Measurements from ENCODE around the gene HSPA1B. TPM values are rescaled to one million over a fixed set of nuclear protein-coding genes. Genes with fewer than 3 reads are reported as not detected.
"Not testable (repeated sequence)": the region's sequence is repeated elsewhere in the genome, so short reads cannot be mapped to it uniquely, and the experiment has no call there.

HSPA1B gene
- total RNA-seq, 2 experiments from 2014 or later = 60.9 to 177 TPM

DNA sequence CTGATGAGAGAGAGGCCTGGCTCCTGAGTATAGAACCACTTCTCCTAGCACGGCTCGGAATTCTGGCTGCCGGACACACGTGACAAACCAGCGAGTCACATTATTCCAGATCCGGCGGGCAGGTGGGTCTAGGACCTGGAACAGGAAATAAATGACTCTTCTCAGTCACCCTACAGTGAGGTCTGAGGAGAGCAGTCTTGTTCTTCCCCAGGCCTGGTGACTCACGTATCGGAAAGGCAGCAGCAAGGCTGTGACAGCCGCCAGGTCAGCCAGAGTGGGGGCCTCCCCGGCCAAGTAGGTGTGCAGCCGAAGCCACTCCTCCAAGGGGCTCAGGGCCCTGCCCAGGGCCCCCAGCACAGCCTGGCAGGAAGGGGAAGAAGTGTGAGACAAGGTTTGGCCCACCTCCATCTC is 34.8 kb upstream of the HSPA1B start:
- CTCF ChIA-PET (ENCODE audit: unreplicated experiment) = no interaction called here
- Histone ChIP-seq H2AFZ (ENCODE audit: low read length) (no peak overlapping the region), H3K9me2 (ENCODE audit: insufficient read depth, low read length) (no peaks in the 10 kb centered on the region), H4K20me1 (ENCODE audit: insufficient read depth, low read length) (no peaks in the 10 kb centered on the region), H3K9me3 (ENCODE audit: low read length) (no peaks in the 10 kb centered on the region), H3K4me3 (ENCODE audit: low read depth, low read length, poor library complexity, severe bottlenecking) (no peak overlapping the region), H3K79me2 (ENCODE audit: insufficient read depth, low read depth, low read length) (peaks cover 40% of the 10 kb centered on the region), H3K27ac (ENCODE audit: low read depth, low read length, poor library complexity, severe bottlenecking) (no peak overlapping the region), H3K4me2 (ENCODE audit: low read length) (no peak overlapping the region), H3K36me3 (ENCODE audit: insufficient read depth, low read length) (peaks cover 60% of the 10 kb centered on the region), H3K4me1 (ENCODE audit: insufficient read depth, low read length, poor library complexity, severe bottlenecking) (peaks cover 68% of the 10 kb centered on the region)
- intact Hi-C loops (cut with micrococcal nuclease; ENCODE audit: unreplicated experiment) = loop anchor here (10.0 kb wide), 1 partner anchor 248 kb away; the partner anchor contains the start of genes ATP6V1G2, DDX39B and NFKBIL1
- TF ChIP-seq, protein P1, sequence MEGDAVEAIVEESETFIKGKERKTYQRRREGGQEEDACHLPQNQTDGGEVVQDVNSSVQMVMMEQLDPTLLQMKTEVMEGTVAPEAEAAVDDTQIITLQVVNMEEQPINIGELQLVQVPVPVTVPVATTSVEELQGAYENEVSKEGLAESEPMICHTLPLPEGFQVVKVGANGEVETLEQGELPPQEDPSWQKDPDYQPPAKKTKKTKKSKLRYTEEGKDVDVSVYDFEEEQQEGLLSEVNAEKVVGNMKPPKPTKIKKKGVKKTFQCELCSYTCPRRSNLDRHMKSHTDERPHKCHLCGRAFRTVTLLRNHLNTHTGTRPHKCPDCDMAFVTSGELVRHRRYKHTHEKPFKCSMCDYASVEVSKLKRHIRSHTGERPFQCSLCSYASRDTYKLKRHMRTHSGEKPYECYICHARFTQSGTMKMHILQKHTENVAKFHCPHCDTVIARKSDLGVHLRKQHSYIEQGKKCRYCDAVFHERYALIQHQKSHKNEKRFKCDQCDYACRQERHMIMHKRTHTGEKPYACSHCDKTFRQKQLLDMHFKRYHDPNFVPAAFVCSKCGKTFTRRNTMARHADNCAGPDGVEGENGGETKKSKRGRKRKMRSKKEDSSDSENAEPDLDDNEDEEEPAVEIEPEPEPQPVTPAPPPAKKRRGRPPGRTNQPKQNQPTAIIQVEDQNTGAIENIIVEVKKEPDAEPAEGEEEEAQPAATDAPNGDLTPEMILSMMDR (conservative IDR thresholded peaks at IDR 0.05; ENCODE audit: low read length) = no peak
- no peak for TF ChIP-seq EZH2phosphoT487 (IDR thresholded peaks at IDR 0.05; ENCODE audit: borderline replicate concordance, low read depth, low read length)
- POLR2A ChIA-PET = no interaction called here
- no TSS peak for BruUV-seq (replicated peaks)
- DNase-seq (ENCODE audit: low spot score) = no peak

DNA sequence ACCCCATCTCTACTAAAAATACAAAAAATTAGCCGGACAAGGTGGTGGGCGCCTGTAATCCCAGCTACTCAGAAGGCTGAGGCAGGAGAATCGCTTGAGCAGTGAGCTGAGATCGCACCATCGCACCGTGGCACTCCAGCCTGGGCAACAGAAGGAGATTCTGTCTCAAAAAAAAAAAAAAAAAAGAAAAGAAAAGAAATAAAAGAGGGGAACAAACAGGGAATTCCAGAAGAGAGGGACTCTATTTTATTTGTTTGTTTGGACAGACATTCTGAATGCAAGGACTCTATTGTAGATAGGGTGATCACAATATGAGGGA is 33.7 kb upstream of the HSPA1B start:
- H3K79me2 ChIP-seq (ENCODE audit: insufficient read depth, low read depth, low read length) = peaks cover 36% of the 10 kb centered on the region
- H4K20me1 ChIP-seq (ENCODE audit: insufficient read depth, low read length); H2AFZ ChIP-seq (ENCODE audit: low read length); CTCF ChIA-PET (ENCODE audit: unreplicated experiment); BruUV-seq (replicated peaks); H3K9me3 ChIP-seq (ENCODE audit: low read length); H3K9me2 ChIP-seq (ENCODE audit: insufficient read depth, low read length); DNase-seq (ENCODE audit: low spot score): not testable (repeated sequence)
- H3K4me2 ChIP-seq (ENCODE audit: low read length) = peak overlapping the region; percentile 90
- intact Hi-C loops (cut with micrococcal nuclease; ENCODE audit: unreplicated experiment) = loop anchor here (2.0 to 10.0 kb wide), 2 partner anchors 69 to 249 kb away; partner anchors contain the start of genes ATP6V1G2, DDX39B, NEU1 and NFKBIL1
- peaks cover 67% of the 10 kb centered on the region for H3K4me1 ChIP-seq (ENCODE audit: insufficient read depth, low read length, poor library complexity, severe bottlenecking)
- peaks cover 52% of the 10 kb centered on the region for H3K36me3 ChIP-seq (ENCODE audit: insufficient read depth, low read length)
- peak overlapping the region; percentile 47 for H3K27ac ChIP-seq (ENCODE audit: low read depth, low read length, poor library complexity, severe bottlenecking)
- H3K4me3 ChIP-seq (ENCODE audit: low read depth, low read length, poor library complexity, severe bottlenecking) = peak overlapping the region; percentile 90
- POLR2A ChIA-PET = interaction anchor here (0.6 kb wide), 1 partner anchor 81 kb away, joined by 3 read pairs; no protein-coding TSS in a partner anchor

DNA sequence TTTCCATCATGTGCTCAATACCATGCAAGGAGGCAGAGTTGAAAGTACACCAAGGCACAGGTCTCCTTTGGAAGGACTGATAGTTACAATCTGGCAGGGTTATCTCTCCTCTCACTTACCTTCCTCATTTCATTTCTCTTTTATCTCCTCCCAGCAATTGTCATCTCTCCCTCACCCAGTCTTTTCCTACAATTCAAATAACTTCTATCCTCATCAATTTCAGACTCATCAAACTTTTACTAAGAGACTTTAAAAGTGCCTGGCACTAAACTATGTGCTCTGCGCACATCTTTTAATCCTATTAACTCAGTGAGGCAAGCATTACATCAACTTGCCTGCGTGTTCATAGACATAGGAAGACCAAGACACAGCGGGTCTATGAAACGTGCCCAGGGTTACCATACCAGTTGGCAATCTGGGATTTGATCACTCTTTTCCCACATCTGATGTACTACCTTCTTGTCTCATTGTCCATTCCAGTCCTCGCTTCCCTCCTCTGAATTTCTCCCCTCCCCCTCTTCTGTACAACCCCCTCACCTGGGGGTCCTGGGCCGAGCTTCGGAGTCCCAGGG is 33.2 kb upstream of the HSPA1B start:
- CTCF ChIA-PET (ENCODE audit: unreplicated experiment) = no interaction called here

More for the DNA sequence above, 33.2 kb upstream of the HSPA1B start:
- DNase-seq (ENCODE audit: low spot score) = peak; percentile 43
- Histone ChIP-seq H3K4me3 (ENCODE audit: low read depth, low read length, poor library complexity, severe bottlenecking) (peak overlapping the region; percentile 90), H3K79me2 (ENCODE audit: insufficient read depth, low read depth, low read length) (peaks cover 32% of the 10 kb centered on the region), H3K9me3 (ENCODE audit: low read length) (no peaks in the 10 kb centered on the region), H3K27ac (ENCODE audit: low read depth, low read length, poor library complexity, severe bottlenecking) (peak overlapping the region; percentile 47), H3K36me3 (ENCODE audit: insufficient read depth, low read length) (peaks cover 53% of the 10 kb centered on the region), H3K9me2 (ENCODE audit: insufficient read depth, low read length) (no peaks in the 10 kb centered on the region), H3K4me1 (ENCODE audit: insufficient read depth, low read length, poor library complexity, severe bottlenecking) (peaks cover 62% of the 10 kb centered on the region), H3K4me2 (ENCODE audit: low read length) (peak overlapping the region; percentile 90), H2AFZ (ENCODE audit: low read length) (no peak overlapping the region; the same call in 1 of the 2 replicates), H4K20me1 (ENCODE audit: insufficient read depth, low read length) (no peaks in the 10 kb centered on the region)
- TF ChIP-seq, protein P1 (conservative IDR thresholded peaks at IDR 0.05; ENCODE audit: low read length) = no peak
- no peak for TF ChIP-seq EZH2phosphoT487 (IDR thresholded peaks at IDR 0.05; ENCODE audit: borderline replicate concordance, low read depth, low read length)
- no TSS peak for BruUV-seq (replicated peaks)
- intact Hi-C loops (cut with micrococcal nuclease; ENCODE audit: unreplicated experiment) = loop anchor here (2.0 to 10.0 kb wide), 2 partner anchors 68 to 250 kb away; partner anchors contain the start of genes ATP6V1G2, DDX39B, NEU1 and NFKBIL1
- POLR2A ChIA-PET = interaction anchor here (0.6 kb wide), 1 partner anchor 53 kb away, joined by 3 read pairs; no protein-coding TSS in a partner anchor

Data from OCI-LY7 (cell line).